Measurements from ENCODE around the gene PRR29. TPM values are rescaled to one million over a fixed set of nuclear protein-coding genes. Genes with fewer than 3 reads are reported as not detected.
A peak's percentile ranks its signal among the peaks of the same experiment; 100 is the strongest.

PRR29 gene
- total RNA-seq, 3 donors from 2014 or later (not counting 1 experiment from before 2014, with no cell fraction given): 0.92 to 1.6 (median 1.6) TPM

DNA sequence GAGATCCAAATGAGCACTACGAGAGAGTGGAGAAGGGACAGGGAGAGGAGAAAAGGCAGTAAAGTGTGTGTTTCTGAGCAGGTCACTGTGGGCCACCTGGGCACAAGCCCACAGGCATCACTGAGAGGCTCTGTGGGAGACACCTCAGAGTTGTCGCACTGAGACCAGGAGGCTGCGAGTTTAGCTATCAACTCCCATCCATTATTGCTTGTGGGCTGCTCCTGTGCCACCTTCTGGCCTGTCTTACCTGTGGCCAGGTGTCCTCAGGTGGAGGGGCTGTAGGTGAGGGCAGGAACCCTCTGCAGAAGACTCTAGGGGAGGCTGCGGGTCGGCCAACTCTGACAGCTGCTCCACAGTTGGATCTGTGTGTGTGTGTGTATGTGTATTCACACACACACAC, 2.5 kb upstream of the PRR29 start:
- Histone ChIP-seq H3K27ac (ENCODE audit: low read length) (no peak overlapping the region), H3K4me1 (ENCODE audit: control insufficient read depth, insufficient read depth, low read length) (peaks cover 69% of the 10 kb centered on the region), H3K4me3 (ENCODE audit: low read length) (no peak overlapping the region), H3K9me3 (ENCODE audit: control insufficient read depth, insufficient read depth, low read length) (no peaks in the 10 kb centered on the region), H3K27me3 (ENCODE audit: control insufficient read depth, insufficient read depth, low read length) (no peaks in the 10 kb centered on the region), H3K36me3 (ENCODE audit: control insufficient read depth, insufficient read depth, low read length) (no peaks in the 10 kb centered on the region)
- TF ChIP-seq, protein P1, sequence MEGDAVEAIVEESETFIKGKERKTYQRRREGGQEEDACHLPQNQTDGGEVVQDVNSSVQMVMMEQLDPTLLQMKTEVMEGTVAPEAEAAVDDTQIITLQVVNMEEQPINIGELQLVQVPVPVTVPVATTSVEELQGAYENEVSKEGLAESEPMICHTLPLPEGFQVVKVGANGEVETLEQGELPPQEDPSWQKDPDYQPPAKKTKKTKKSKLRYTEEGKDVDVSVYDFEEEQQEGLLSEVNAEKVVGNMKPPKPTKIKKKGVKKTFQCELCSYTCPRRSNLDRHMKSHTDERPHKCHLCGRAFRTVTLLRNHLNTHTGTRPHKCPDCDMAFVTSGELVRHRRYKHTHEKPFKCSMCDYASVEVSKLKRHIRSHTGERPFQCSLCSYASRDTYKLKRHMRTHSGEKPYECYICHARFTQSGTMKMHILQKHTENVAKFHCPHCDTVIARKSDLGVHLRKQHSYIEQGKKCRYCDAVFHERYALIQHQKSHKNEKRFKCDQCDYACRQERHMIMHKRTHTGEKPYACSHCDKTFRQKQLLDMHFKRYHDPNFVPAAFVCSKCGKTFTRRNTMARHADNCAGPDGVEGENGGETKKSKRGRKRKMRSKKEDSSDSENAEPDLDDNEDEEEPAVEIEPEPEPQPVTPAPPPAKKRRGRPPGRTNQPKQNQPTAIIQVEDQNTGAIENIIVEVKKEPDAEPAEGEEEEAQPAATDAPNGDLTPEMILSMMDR (IDR thresholded peaks at IDR 0.05): no peak
- ATAC-seq (no peak), DNase-seq (no peak)
- H3K27ac Mint-ChIP-seq: peak overlapping the region in 1 of 2 donors; percentile 67
- peaks cover 77 to 81% of the 10 kb centered on the region in 2 donors for H3K4me1 Mint-ChIP-seq
- no peaks in the 10 kb centered on the region for H3K27me3 Mint-ChIP-seq (ENCODE audit: low read depth in 2 of 2)
- no peaks in the 10 kb centered on the region for H3K9me3 Mint-ChIP-seq
- H3K36me3 Mint-ChIP-seq: no peaks in the 10 kb centered on the region
- intact Hi-C loops (cut with micrococcal nuclease): no loop called here
- H3K4me3 Mint-ChIP-seq: peak overlapping the region; percentile 38
- WGBS (ENCODE audit: insufficient coverage): 94% methylated on average over 3 of the region's 5 CpGs

DNA sequence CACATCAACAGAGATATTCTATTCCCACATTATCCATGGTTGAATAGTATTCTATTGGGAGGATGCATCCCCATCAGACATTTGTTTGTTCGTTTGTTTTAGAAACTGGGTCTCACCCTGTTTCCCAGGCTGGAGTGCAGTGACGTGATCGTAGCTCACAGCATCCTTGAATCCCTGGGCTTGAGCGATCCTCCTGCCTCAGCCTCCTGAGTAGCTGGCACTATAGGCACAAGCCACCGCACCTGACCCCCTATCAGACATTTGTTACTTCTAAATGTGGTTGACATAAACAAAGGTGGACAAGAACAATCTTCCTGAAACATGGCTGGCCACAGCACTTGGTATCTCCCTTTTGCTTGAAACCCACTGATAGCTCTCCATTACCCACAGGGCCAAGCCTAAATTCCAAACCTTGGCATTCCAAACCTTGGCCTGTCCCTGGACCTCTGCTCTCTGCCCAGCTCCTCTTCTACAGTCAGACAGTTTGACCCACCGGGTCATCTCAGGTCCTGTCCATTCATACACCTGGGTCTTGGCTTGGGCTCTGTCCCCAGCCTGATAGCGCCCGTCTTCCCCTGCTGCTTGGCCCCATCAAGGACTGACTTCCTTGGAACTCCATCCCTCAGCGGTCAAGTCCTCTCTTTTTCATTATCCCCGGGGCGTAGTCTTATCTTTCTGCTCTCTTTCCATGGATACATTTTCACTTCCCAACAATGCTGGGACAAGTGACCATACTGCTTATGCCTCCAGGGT, 1.5 kb upstream of the PRR29 start:
- DNase-seq: no peak
- Histone ChIP-seq H3K27ac (ENCODE audit: low read length) (no peak overlapping the region), H3K4me3 (ENCODE audit: low read length) (no peak overlapping the region), H3K27me3 (ENCODE audit: control insufficient read depth, insufficient read depth, low read length) (no peaks in the 10 kb centered on the region), H3K36me3 (ENCODE audit: control insufficient read depth, insufficient read depth, low read length) (no peaks in the 10 kb centered on the region), H3K9me3 (ENCODE audit: control insufficient read depth, insufficient read depth, low read length) (no peaks in the 10 kb centered on the region), H3K4me1 (ENCODE audit: control insufficient read depth, insufficient read depth, low read length) (peaks cover 60% of the 10 kb centered on the region)
- Mint-ChIP-seq H3K36me3 (no peaks in the 10 kb centered on the region), H3K9me3 (no peaks in the 10 kb centered on the region), H3K27ac (no peak overlapping the region), H3K4me3 (peak overlapping the region; percentile 93), H3K27me3 (ENCODE audit: low read depth in 2 of 2) (no peaks in the 10 kb centered on the region), H3K4me1 (peaks cover 67 to 71% of the 10 kb centered on the region in 2 donors)
- 95% methylated on average over 11 of the region's 11 CpGs for WGBS (ENCODE audit: insufficient coverage)
- TF ChIP-seq, protein P1 (IDR thresholded peaks at IDR 0.05): no peak
- no peak for ATAC-seq
- intact Hi-C loops (cut with micrococcal nuclease): no loop called here

DNA sequence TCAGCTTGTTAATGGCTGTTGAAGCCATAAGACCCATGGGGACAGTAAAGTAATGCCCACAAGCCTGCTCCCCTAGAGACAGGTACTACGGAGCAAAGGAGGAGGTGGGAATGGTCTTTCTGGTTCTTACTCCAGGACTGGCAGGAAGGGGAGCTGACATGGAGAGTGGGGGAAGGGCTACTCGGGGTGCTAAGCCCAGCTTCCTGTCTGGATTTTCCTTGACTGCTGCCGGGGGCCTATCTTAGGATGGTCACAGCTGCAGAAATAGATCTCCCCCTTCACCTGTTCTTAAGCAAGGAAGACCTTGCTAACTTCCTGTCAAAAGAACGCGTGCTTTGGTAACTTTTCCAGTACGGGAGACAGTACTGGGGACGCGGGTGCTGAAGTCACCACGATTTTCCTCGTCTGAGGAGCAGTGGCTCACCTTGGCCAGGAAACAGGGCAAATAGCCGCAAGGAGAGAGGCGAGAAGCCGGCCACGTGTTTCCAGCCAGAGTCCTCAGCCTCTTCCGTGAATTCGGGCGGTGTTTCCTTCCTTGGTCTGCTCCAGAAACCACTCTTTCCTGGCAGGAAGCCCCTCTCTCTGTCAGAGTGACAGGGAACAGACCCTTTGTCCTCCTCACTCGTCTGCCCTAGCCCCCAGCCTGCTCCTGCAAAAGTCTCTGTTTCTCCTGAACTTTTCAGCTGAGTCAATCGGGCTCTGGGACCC, 656 bp upstream of the PRR29 start:
- Mint-ChIP-seq H3K4me1 (peaks cover 58 to 62% of the 10 kb centered on the region in 2 donors), H3K36me3 (no peaks in the 10 kb centered on the region), H3K27ac (peak overlapping the region; percentile 29 to 81), H3K9me3 (no peaks in the 10 kb centered on the region), H3K4me3 (peak overlapping the region; percentile 93), H3K27me3 (ENCODE audit: low read depth in 2 of 2) (no peaks in the 10 kb centered on the region)
- WGBS (ENCODE audit: insufficient coverage): 19% methylated on average over 19 of the region's 19 CpGs
- no peaks in the 10 kb centered on the region for H3K9me3 ChIP-seq (ENCODE audit: control insufficient read depth, insufficient read depth, low read length)
- H3K27me3 ChIP-seq (ENCODE audit: control insufficient read depth, insufficient read depth, low read length): no peaks in the 10 kb centered on the region
- peaks cover 52% of the 10 kb centered on the region for H3K4me1 ChIP-seq (ENCODE audit: control insufficient read depth, insufficient read depth, low read length)
- peaks cover 7% of the 10 kb centered on the region for H3K36me3 ChIP-seq (ENCODE audit: control insufficient read depth, insufficient read depth, low read length)
- DNase-seq: peak in 1 of 2 donors; percentile 26
- TF ChIP-seq, protein P1 (IDR thresholded peaks at IDR 0.05): no peak
- H3K27ac ChIP-seq (ENCODE audit: low read length): no peak overlapping the region
- H3K4me3 ChIP-seq (ENCODE audit: low read length): peak overlapping the region; percentile 77
- intact Hi-C loops (cut with micrococcal nuclease): no loop called here
- no peak for ATAC-seq
